K562 (cell line): ENCODE measurements around the gene AGTR1. TPM values are rescaled to one million over a fixed set of nuclear protein-coding genes. Genes with fewer than 3 reads are reported as not detected.

Experiments
- ATAC-seq: fragments of 200-7000 bp; cut with Tn5 transposase; 3 replicates; pipeline ENCODE4 v1.9.1; 2020; ENCODE audit warnings: moderate library complexity
- BruUV-seq: library from RNA; stranded (reverse); fragments of 400-500 nt; replicated peaks from 2 replicates; lab custom pipeline; 2021; lab: Mats Ljungman, UMichigan
- CTCF ChIA-PET: fragments of 300-600 bp; formaldehyde crosslinking; extraction: SDS; loops from one replicate; lab custom pipeline; 2021; ENCODE audit warnings: low intra/inter-chr PET ratio; lab: Yijun Ruan, JAX
- POLR2A ChIA-PET: fragments of 300-600, 350-650 bp; sonication (Branson Sonifier 250); formaldehyde crosslinking; extraction: SDS; loops from one replicate; lab custom pipeline; 2021; ENCODE audit warnings: antibody characterized with exemption, inconsistent platforms; lab: Yijun Ruan, JAX
- DNase-seq, 4 experiments: peaks; one replicate each; pipeline versions ENCODE4 v3.0.0 to v3.0.0-alpha.2; 2011 to 2018; ENCODE audit warnings: low spot score in 3 of 4, mixed read lengths in 3 of 4; ENCODE audit errors: extremely low read depth in 1 of 4
- FAIRE-seq: peaks from 2 replicates; lab custom pipeline; 2011; peaks lifted over from hg19 to GRCh38; lab: Jason Lieb, UNC
- H2AFZ ChIP-seq: 2 replicates; pipeline ENCODE4 v1.6.0; 2011; ENCODE audit warnings: low read depth, low read length, control low read depth, inconsistent platforms
- H3K27ac ChIP-seq: fragments of 200-600 bp; 3 replicates; pipeline ENCODE4 v1.8.0; 2011; ENCODE audit warnings: low read depth, mild to moderate bottlenecking, control low read depth, inconsistent platforms, low read length, moderate library complexity, mixed read lengths; ENCODE audit errors: extremely low read depth
- H3K27me3 ChIP-seq, 2 experiments: fragments of 300-600 bp in 1 of 2; 2 replicates in 1 of 2; 3 replicates in 1 of 2; pipeline versions ENCODE4 v1.6.0 to v1.8.0; 2011; ENCODE audit warnings: inconsistent platforms in 2 of 2, low read length in 2 of 2, mild to moderate bottlenecking in 1 of 2, mixed read lengths in 1 of 2, moderate library complexity in 1 of 2; ENCODE audit not compliant: control insufficient read depth in 2 of 2, insufficient read depth in 2 of 2
- H3K36me3 ChIP-seq: fragments of 300-600 bp; 3 replicates; pipeline ENCODE4 v1.8.0; 2011; ENCODE audit warnings: mild to moderate bottlenecking, low read length, inconsistent platforms; ENCODE audit not compliant: control insufficient read depth, insufficient read depth
- H3K4me1 ChIP-seq, 2 experiments: fragments of 200-600 bp in 1 of 2; replicated peaks in 1 of 2; 2 replicates in 1 of 2; 3 replicates in 1 of 2; pipeline versions ENCODE4 v1.5.1 to v1.8.0; 2011; ENCODE audit warnings: inconsistent platforms in 2 of 2, low read length in 2 of 2, mild to moderate bottlenecking in 1 of 2, mixed read lengths in 1 of 2, moderate library complexity in 1 of 2; ENCODE audit not compliant: control insufficient read depth in 2 of 2, insufficient read depth in 2 of 2
- H3K4me2 ChIP-seq: 2 replicates; pipeline ENCODE4 v1.6.1; 2011; ENCODE audit warnings: low read length, control low read depth, inconsistent platforms, mixed read lengths; ENCODE audit not compliant: insufficient read depth
- H3K4me3 ChIP-seq: fragments of 200-600 bp; sonication (generic), shearing (Covaris generic); 2 replicates; pipeline ENCODE4 v1.5.1; 2016; ENCODE audit warnings: control low read depth, inconsistent platforms
- H3K79me2 ChIP-seq: fragments of 200-600 bp; 3 replicates; pipeline ENCODE4 v1.8.0; 2011; ENCODE audit warnings: low read length, inconsistent platforms; ENCODE audit not compliant: control insufficient read depth, insufficient read depth
- H3K9ac ChIP-seq, 2 experiments: 2 replicates each; pipeline versions ENCODE4 v1.6.0 to v1.6.1; 2011; ENCODE audit warnings: low read depth in 2 of 2, low read length in 2 of 2, control low read depth in 1 of 2, inconsistent platforms in 1 of 2, mild to moderate bottlenecking in 1 of 2, mixed read lengths in 1 of 2; ENCODE audit not compliant: insufficient read depth in 1 of 2
- H3K9me1 ChIP-seq: one replicate; pipeline ENCODE4 v1.6.0; 2011; ENCODE audit warnings: inconsistent platforms, mild to moderate bottlenecking, low read length, moderate library complexity; ENCODE audit not compliant: control insufficient read depth, insufficient read depth
- H3K9me3 ChIP-seq: replicated peaks from 2 replicates; pipeline ENCODE4 v1.5.1; 2011; ENCODE audit warnings: low read depth, low read length, inconsistent platforms; ENCODE audit not compliant: control insufficient read depth, insufficient read depth
- H4K20me1 ChIP-seq: replicated peaks from 2 replicates; pipeline ENCODE4 v1.6.1; 2011; ENCODE audit warnings: low read length, inconsistent platforms, mixed read lengths; ENCODE audit not compliant: control insufficient read depth, insufficient read depth
- COPS2 ChIP-seq: fragments of 450-650 bp; conservative IDR thresholded peaks from 2 replicates; pipeline ENCODE4 v1.6.1; 2016; ENCODE audit warnings: mild to moderate bottlenecking, moderate library complexity
- NKRF ChIP-seq: fragments of 450-650 bp; IDR thresholded peaks from 2 replicates; pipeline ENCODE4 v1.6.1; 2016; ENCODE audit warnings: borderline replicate concordance
- ZNF551 ChIP-seq: fragments of 250-450 bp; sonication (Bioruptor Pico); IDR thresholded peaks from 2 replicates; pipeline ENCODE4 v1.5.0; 2021; ENCODE audit warnings: mild to moderate bottlenecking, moderate library complexity
- WGBS: fragments of 100-300 bp; shearing (Covaris generic); methylation state at CpG from one replicate; pipeline ENCODE4 v1.1.6; 2016; ENCODE audit warnings: low coverage, mixed read lengths; ENCODE audit not compliant: insufficient coverage; ENCODE audit errors: missing lambda C conversion rate; 5-methylcytosine and 5-hydroxymethylcytosine counted together
- in situ Hi-C: fragments of 300-500 bp; cut with MboI; formaldehyde crosslinking; loops from 4 replicates; pipeline ENCODE4 v1.15.0; 2018; ENCODE audit warnings: inconsistent platforms, mixed read lengths
- intact Hi-C: fragments of 100-400 bp; cut with micrococcal nuclease; formaldehyde crosslinking; loops from 2 replicates; pipeline ENCODE4 v1.14.2; 2022
- polyA plus RNA-seq, 8 experiments: library from polyadenylated mRNA; depleted of rRNA in 4 of 8; stranded (reverse) in 5 of 8; unstranded in 3 of 8; fragments of >200 nt; fragmentation: Nextera tagmentation in 2 of 8; fragmentation: Illumina TruSeq in 1 of 8; extraction: Ambion mirVana in 2 of 8; extraction: Trizol in 1 of 8; gene quantifications; 2 replicates each; pipeline versions ENCODE4 v1.2.1 to v1.2.3, GENCODE V29; 2011 to 2014; ENCODE audit warnings: inconsistent platforms in 1 of 8, missing spikeins in 1 of 8
- total RNA-seq, 7 experiments: library from RNA; depleted of rRNA in 6 of 7; stranded (reverse); fragments of >200 nt in 6 of 7; fragmentation: Illumina TruSeq in 2 of 7; extraction: Trizol in 2 of 7; gene quantifications; 2 replicates each; pipeline versions ENCODE4 v1.2.1 to v1.2.3, GENCODE V29; 2011 to 2021; ENCODE audit warnings: low replicate concordance in 1 of 7

AGTR1 gene
- total and polyA plus RNA-seq, 9 of the 15 experiments (the other 6 are each of a cell fraction or from before 2014, with no cell fraction given) = not detected

- WGBS = 1% methylated on average over 6 of the region's 6 CpGs
- FAIRE-seq = no peak
- no peak for ATAC-seq
Observed at GRCh38 chr3:148790851-148791735, 93.4 kb downstream of the AGTR1 start.

More at GRCh38 chr3:148790851-148791735, 93.4 kb downstream of the AGTR1 start:
- no peaks in the 10 kb centered on the region for H3K79me2 ChIP-seq
- BruUV-seq = no TSS peak
- no peaks in the 10 kb centered on the region for H3K9me1 ChIP-seq
- no peak overlapping the region for H3K9ac ChIP-seq
- H3K9me3 ChIP-seq = peaks cover 2% of the 10 kb centered on the region; the same call in 1 of the 2 replicates
- H3K4me2 ChIP-seq = no peak overlapping the region
- H3K4me1 ChIP-seq = no peaks in the 10 kb centered on the region
- H3K27me3 ChIP-seq = no peaks in the 10 kb centered on the region
- no peak overlapping the region for H2AFZ ChIP-seq
- no peaks in the 10 kb centered on the region for H4K20me1 ChIP-seq
- TF ChIP-seq ZNF551 (CRISPR knock-in tag) (no peak), NKRF (no peak), COPS2 (no peak)
- ChIA-PET POLR2A (no interaction called here), CTCF (no interaction called here)
- DNase-seq = no peak
- in situ Hi-C loops (no loop called here), intact Hi-C loops (no loop called here)
- no peak overlapping the region for H3K4me3 ChIP-seq
- no peaks in the 10 kb centered on the region for H3K36me3 ChIP-seq
- no peak overlapping the region for H3K27ac ChIP-seq
